HG02885 (cell line): Measurements from ENCODE around the gene TMEM147.

ENCODE experiments used
- ATAC-seq: cut with Tn5 transposase; IDR thresholded peaks from one replicate; pipeline ENCODE4 v1.9.1; 2021; ENCODE audit warnings: mild to moderate bottlenecking; ENCODE audit not compliant: unreplicated experiment, poor library complexity

The TMEM147 gene

GRCh38 chr19:35544110-35544802 lies 1.2 kb upstream of the TMEM147 start:
- no peak for ATAC-seq

GRCh38 chr19:35545855-35546381 lies 492 bp downstream of the TMEM147 start:
- ATAC-seq: peak; percentile 35

- no peak for ATAC-seq
These were observed 1.1 kb downstream of the TMEM147 start for GRCh38 chr19:35546532-35546931.

GRCh38 chr19:35549174-35549788 lies 3.9 kb downstream of the TMEM147 start:
- no peak for ATAC-seq

- ATAC-seq: no peak
These were observed 4.6 kb downstream of the TMEM147 start for GRCh38 chr19:35549879-35550523.

GRCh38 chr19:35551091-35551810 lies 5.8 kb downstream of the TMEM147 start:
- ATAC-seq: no peak

GRCh38 chr19:35552534-35553384 lies 7.3 kb downstream of the TMEM147 start:
- no peak for ATAC-seq

GRCh38 chr19:35553385-35554000 lies 8.1 kb downstream of the TMEM147 start:
- ATAC-seq: no peak

GRCh38 chr19:35554076-35554475 lies 8.7 kb downstream of the TMEM147 start:
- no peak for ATAC-seq

- ATAC-seq: no peak
These were observed 10.0 kb downstream of the TMEM147 start for GRCh38 chr19:35555301-35556005.

GRCh38 chr19:35556025-35556590 lies 10.7 kb downstream of the TMEM147 start:
- no peak for ATAC-seq

GRCh38 chr19:35556846-35557538 lies 11.6 kb downstream of the TMEM147 start:
- no peak for ATAC-seq

- ATAC-seq: no peak
These were observed 12.3 kb downstream of the TMEM147 start for GRCh38 chr19:35557539-35558399.

GRCh38 chr19:35558400-35559280 lies 13.2 kb downstream of the TMEM147 start:
- ATAC-seq: no peak

- peak; percentile 65 for ATAC-seq
These were observed 13.8 kb downstream of the TMEM147 start for GRCh38 chr19:35559281-35559659.

- ATAC-seq: no peak
These were observed 14.4 kb downstream of the TMEM147 start for GRCh38 chr19:35559781-35560180.
